Measurements from ENCODE around the gene STIM1.

STIM1 gene

GRCh38 chr11:3985631-3986030, 130.2 kb downstream of the STIM1 start:
- no peaks in the 10 kb centered on the region for H3K9me3 ChIP-seq (ENCODE audit: control insufficient read depth, low read length)
- H3K36me3 ChIP-seq (ENCODE audit: control insufficient read depth, insufficient read depth, low read length): no peaks in the 10 kb centered on the region
- H3K27ac ChIP-seq (ENCODE audit: insufficient read depth, low read depth, low read length, poor library complexity, severe bottlenecking): no peak overlapping the region
- no peaks in the 10 kb centered on the region for H3K27me3 ChIP-seq (ENCODE audit: control insufficient read depth, insufficient read depth, low read length, poor library complexity, severe bottlenecking)
- peaks cover 5% of the 10 kb centered on the region for H3K4me1 ChIP-seq (ENCODE audit: control insufficient read depth, insufficient read depth, low read length)
- no peak overlapping the region for H3K4me3 ChIP-seq (ENCODE audit: insufficient read depth, low read depth, low read length)

GRCh38 chr11:3986301-3986700, 130.8 kb downstream of the STIM1 start:
- no peaks in the 10 kb centered on the region for H3K9me3 ChIP-seq (ENCODE audit: control insufficient read depth, low read length)
- H3K27ac ChIP-seq (ENCODE audit: insufficient read depth, low read depth, low read length, poor library complexity, severe bottlenecking): no peak overlapping the region
- H3K27me3 ChIP-seq (ENCODE audit: control insufficient read depth, insufficient read depth, low read length, poor library complexity, severe bottlenecking): no peaks in the 10 kb centered on the region
- 83 to 90% methylated on average over 1 of the region's 1 CpG for WGBS, 2 experiments
- H3K4me3 ChIP-seq (ENCODE audit: insufficient read depth, low read depth, low read length): no peak overlapping the region
- H3K36me3 ChIP-seq (ENCODE audit: control insufficient read depth, insufficient read depth, low read length): no peaks in the 10 kb centered on the region
- H3K4me1 ChIP-seq (ENCODE audit: control insufficient read depth, insufficient read depth, low read length): peaks cover 5% of the 10 kb centered on the region

DNA sequence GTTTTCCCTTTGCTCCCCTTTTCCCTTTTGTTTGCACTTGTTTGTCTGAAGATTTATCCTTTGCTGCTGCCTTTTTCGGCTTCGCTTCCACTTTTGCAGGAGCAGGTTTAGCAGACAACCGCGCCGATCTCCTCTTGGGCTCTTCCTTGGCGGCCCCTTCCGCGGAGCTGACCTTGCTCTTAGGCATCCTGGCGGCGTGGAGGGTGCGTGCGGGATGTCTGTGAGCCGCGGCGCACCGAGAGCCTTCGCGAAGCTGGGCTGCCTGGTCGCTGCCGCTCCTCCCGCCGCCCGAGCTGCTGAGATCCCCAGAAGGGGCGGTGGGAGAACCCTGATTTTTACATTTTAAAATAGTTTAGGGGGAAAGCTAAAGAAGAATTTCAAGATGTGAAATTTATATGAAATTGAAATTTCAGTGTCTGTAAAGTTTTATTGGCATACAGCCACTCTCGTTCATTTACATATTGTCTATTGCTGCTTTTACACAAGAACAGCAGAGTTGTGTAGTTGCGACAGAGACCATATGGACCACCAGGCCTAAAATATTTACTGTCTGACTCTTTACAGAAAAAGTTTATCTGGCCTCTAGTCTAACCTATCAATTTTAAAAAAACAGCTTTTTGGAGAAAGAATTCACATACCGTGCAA, 133.9 kb downstream of the STIM1 start:
- H3K9me3 ChIP-seq (ENCODE audit: control insufficient read depth, low read length): no peaks in the 10 kb centered on the region
- WGBS, 2 experiments: 69 to 71% methylated on average over 27 of the region's 27 CpGs
- no peaks in the 10 kb centered on the region for H3K27me3 ChIP-seq (ENCODE audit: control insufficient read depth, insufficient read depth, low read length, poor library complexity, severe bottlenecking)
- no peak overlapping the region for H3K4me3 ChIP-seq (ENCODE audit: insufficient read depth, low read depth, low read length)
- H3K4me1 ChIP-seq (ENCODE audit: control insufficient read depth, insufficient read depth, low read length): peaks cover 5% of the 10 kb centered on the region
- H3K36me3 ChIP-seq (ENCODE audit: control insufficient read depth, insufficient read depth, low read length): no peaks in the 10 kb centered on the region
- H3K27ac ChIP-seq (ENCODE audit: insufficient read depth, low read depth, low read length, poor library complexity, severe bottlenecking): no peak overlapping the region

DNA sequence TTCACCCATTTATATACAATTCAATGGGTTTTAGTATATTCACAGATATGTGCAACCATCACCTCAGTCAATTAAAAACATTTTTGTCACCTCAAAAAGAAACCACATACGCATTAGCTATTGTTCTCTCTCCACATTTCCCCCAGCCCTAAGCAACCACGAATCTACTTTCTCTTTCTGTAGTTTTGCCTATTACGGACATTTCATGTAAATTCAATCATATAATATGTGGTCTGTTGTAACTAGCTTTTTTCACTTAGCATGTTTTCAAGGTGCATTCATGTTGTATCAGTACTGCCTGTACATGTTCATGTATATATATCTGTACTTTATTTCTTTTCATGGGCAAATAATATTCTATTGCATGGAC, 134.4 kb downstream of the STIM1 start:
- H3K4me3 ChIP-seq (ENCODE audit: insufficient read depth, low read depth, low read length): no peak overlapping the region

DNA sequence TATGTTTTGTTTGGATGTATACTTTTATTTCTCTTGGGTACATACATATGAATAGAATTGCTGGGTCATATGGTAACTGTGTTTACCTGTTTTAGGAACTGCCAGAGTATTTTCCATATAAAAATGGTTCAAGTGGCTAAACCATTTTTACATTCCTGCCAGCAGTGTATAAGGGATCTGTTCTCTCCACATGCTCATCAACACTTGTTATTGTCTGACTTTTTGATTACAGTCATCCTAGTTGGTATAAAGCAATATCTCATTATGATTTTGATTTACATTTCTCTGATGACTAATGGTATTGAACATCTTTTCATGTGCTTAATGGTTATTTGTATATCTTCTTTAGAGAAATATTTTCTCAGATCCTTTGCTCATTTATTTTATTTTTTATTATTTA, 134.9 kb downstream of the STIM1 start:
- no peaks in the 10 kb centered on the region for H3K4me1 ChIP-seq (ENCODE audit: control insufficient read depth, insufficient read depth, low read length)
- no peaks in the 10 kb centered on the region for H3K36me3 ChIP-seq (ENCODE audit: control insufficient read depth, insufficient read depth, low read length)
- no peaks in the 10 kb centered on the region for H3K27me3 ChIP-seq (ENCODE audit: control insufficient read depth, insufficient read depth, low read length, poor library complexity, severe bottlenecking)
- H3K9me3 ChIP-seq (ENCODE audit: control insufficient read depth, low read length): no peaks in the 10 kb centered on the region
- no peak overlapping the region for H3K4me3 ChIP-seq (ENCODE audit: insufficient read depth, low read depth, low read length)
- H3K27ac ChIP-seq (ENCODE audit: insufficient read depth, low read depth, low read length, poor library complexity, severe bottlenecking): no peak overlapping the region

More for the DNA sequence above, 134.4 kb downstream of the STIM1 start:
- Histone ChIP-seq H3K27me3 (ENCODE audit: control insufficient read depth, insufficient read depth, low read length, poor library complexity, severe bottlenecking) (no peaks in the 10 kb centered on the region), H3K36me3 (ENCODE audit: control insufficient read depth, insufficient read depth, low read length) (no peaks in the 10 kb centered on the region), H3K4me1 (ENCODE audit: control insufficient read depth, insufficient read depth, low read length) (peaks cover 3% of the 10 kb centered on the region), H3K27ac (ENCODE audit: insufficient read depth, low read depth, low read length, poor library complexity, severe bottlenecking) (no peak overlapping the region), H3K9me3 (ENCODE audit: control insufficient read depth, low read length) (no peaks in the 10 kb centered on the region)
- WGBS, 2 experiments: 87 to 100% methylated on average over 2 to 3 of the region's 3 CpGs

DNA sequence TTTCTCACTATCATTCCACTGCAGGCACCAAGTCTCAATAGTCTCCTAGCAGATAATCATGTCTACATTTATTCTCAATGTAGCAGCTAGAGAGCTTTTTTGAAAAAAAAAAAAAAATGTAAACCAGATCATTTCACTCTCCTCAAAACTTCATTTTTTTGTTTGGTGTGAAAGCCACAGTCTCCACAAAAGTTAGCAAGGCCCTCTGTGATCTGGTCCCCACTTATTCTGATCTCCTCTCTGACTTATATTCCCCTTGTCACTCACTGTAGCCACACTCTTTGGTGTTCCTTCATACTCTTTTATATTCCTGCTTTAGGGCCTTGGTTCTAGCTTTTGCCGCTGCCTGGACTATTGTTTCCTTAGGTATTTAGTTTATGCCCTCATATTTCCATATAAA, 137.5 kb downstream of the STIM1 start:
- no peaks in the 10 kb centered on the region for H3K36me3 ChIP-seq (ENCODE audit: control insufficient read depth, insufficient read depth, low read length)
- H3K4me1 ChIP-seq (ENCODE audit: control insufficient read depth, insufficient read depth, low read length): no peaks in the 10 kb centered on the region
- no peak overlapping the region for H3K4me3 ChIP-seq (ENCODE audit: insufficient read depth, low read depth, low read length)
- H3K9me3 ChIP-seq (ENCODE audit: control insufficient read depth, low read length): no peaks in the 10 kb centered on the region
- no peak overlapping the region for H3K27ac ChIP-seq (ENCODE audit: insufficient read depth, low read depth, low read length, poor library complexity, severe bottlenecking)
- H3K27me3 ChIP-seq (ENCODE audit: control insufficient read depth, insufficient read depth, low read length, poor library complexity, severe bottlenecking): no peaks in the 10 kb centered on the region
- WGBS, 2 experiments: 100% methylated on average over 1 of the region's 1 CpG; no CpG with 5 or more reads in 1 of the 2 experiments

GRCh38 chr11:3994030-3994640, 138.7 kb downstream of the STIM1 start:
- WGBS, 2 experiments: 83 to 95% methylated on average over 6 of the region's 6 CpGs
- H3K27ac ChIP-seq (ENCODE audit: insufficient read depth, low read depth, low read length, poor library complexity, severe bottlenecking): no peak overlapping the region
- H3K27me3 ChIP-seq (ENCODE audit: control insufficient read depth, insufficient read depth, low read length, poor library complexity, severe bottlenecking): no peaks in the 10 kb centered on the region
- no peaks in the 10 kb centered on the region for H3K36me3 ChIP-seq (ENCODE audit: control insufficient read depth, insufficient read depth, low read length)
- no peak overlapping the region for H3K4me3 ChIP-seq (ENCODE audit: insufficient read depth, low read depth, low read length)
- no peaks in the 10 kb centered on the region for H3K4me1 ChIP-seq (ENCODE audit: control insufficient read depth, insufficient read depth, low read length)
- no peaks in the 10 kb centered on the region for H3K9me3 ChIP-seq (ENCODE audit: control insufficient read depth, low read length)

GRCh38 chr11:3995307-3995706, 139.8 kb downstream of the STIM1 start:
- Histone ChIP-seq H3K27ac (ENCODE audit: insufficient read depth, low read depth, low read length, poor library complexity, severe bottlenecking) (no peak overlapping the region), H3K36me3 (ENCODE audit: control insufficient read depth, insufficient read depth, low read length) (no peaks in the 10 kb centered on the region), H3K4me3 (ENCODE audit: insufficient read depth, low read depth, low read length) (no peak overlapping the region), H3K4me1 (ENCODE audit: control insufficient read depth, insufficient read depth, low read length) (no peaks in the 10 kb centered on the region), H3K9me3 (ENCODE audit: control insufficient read depth, low read length) (no peaks in the 10 kb centered on the region), H3K27me3 (ENCODE audit: control insufficient read depth, insufficient read depth, low read length, poor library complexity, severe bottlenecking) (no peaks in the 10 kb centered on the region)
- 75 to 91% methylated on average over 1 of the region's 1 CpG for WGBS, 2 experiments

GRCh38 chr11:3995949-3996554, 140.6 kb downstream of the STIM1 start:
- Histone ChIP-seq H3K27ac (ENCODE audit: insufficient read depth, low read depth, low read length, poor library complexity, severe bottlenecking) (no peak overlapping the region), H3K4me1 (ENCODE audit: control insufficient read depth, insufficient read depth, low read length) (no peaks in the 10 kb centered on the region), H3K27me3 (ENCODE audit: control insufficient read depth, insufficient read depth, low read length, poor library complexity, severe bottlenecking) (no peaks in the 10 kb centered on the region), H3K9me3 (ENCODE audit: control insufficient read depth, low read length) (no peaks in the 10 kb centered on the region), H3K36me3 (ENCODE audit: control insufficient read depth, insufficient read depth, low read length) (no peaks in the 10 kb centered on the region), H3K4me3 (ENCODE audit: insufficient read depth, low read depth, low read length) (no peak overlapping the region)
- 86 to 89% methylated on average over 4 of the region's 4 CpGs for WGBS, 2 experiments

DNA sequence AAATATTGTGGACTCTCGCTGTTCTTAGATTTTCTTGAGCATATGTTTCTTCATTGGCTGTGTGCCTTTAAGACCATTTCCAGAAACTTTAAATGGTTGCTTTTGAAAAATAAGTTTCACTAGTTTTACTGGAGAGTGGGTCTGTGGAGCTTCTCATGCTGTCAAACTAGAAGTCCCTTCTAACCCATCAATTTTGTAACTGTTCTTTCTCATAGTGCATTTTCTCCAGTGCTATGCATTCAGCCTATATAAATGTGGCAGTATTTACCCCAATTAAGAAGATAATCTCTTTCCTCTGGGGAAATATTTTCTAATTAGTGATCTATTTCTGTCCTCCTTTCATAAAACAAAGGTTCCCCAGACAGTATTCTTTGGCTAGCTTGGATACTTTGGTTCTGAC, 141.2 kb downstream of the STIM1 start:
- H3K27ac ChIP-seq (ENCODE audit: insufficient read depth, low read depth, low read length, poor library complexity, severe bottlenecking): no peak overlapping the region

More for the DNA sequence above, 141.2 kb downstream of the STIM1 start:
- H3K9me3 ChIP-seq (ENCODE audit: control insufficient read depth, low read length): no peaks in the 10 kb centered on the region
- no peaks in the 10 kb centered on the region for H3K27me3 ChIP-seq (ENCODE audit: control insufficient read depth, insufficient read depth, low read length, poor library complexity, severe bottlenecking)
- 90 to 96% methylated on average over 1 of the region's 1 CpG for WGBS, 2 experiments
- no peaks in the 10 kb centered on the region for H3K4me1 ChIP-seq (ENCODE audit: control insufficient read depth, insufficient read depth, low read length)
- H3K4me3 ChIP-seq (ENCODE audit: insufficient read depth, low read depth, low read length): no peak overlapping the region
- no peaks in the 10 kb centered on the region for H3K36me3 ChIP-seq (ENCODE audit: control insufficient read depth, insufficient read depth, low read length)

Measured in ectodermal cell (in vitro differentiated cells).